Breast epithelium (tissue), 3 donors: Measurements from ENCODE around the gene CAMK2A.

Source experiments
- CTCF ChIP-seq, 3 donors: fragments of 450-650 bp; IDR thresholded peaks; one replicate each; pipeline ENCODE4 v1.5.1; 2016 to 2017; ENCODE audit warnings: antibody characterized with exemption in 3 of 3, mild to moderate bottlenecking in 3 of 3, moderate library complexity in 3 of 3
- POLR2A ChIP-seq: fragments of 450-650 bp; IDR thresholded peaks from one replicate; pipeline ENCODE4 v1.6.1; 2016; ENCODE audit warnings: antibody characterized with exemption, mild to moderate bottlenecking, moderate library complexity
- POLR2AphosphoS5 ChIP-seq, 3 donors: sonication (generic); formaldehyde crosslinking; IDR thresholded peaks; one replicate each; pipeline ENCODE4 v1.6.1; 2017; ENCODE audit warnings: antibody characterized with exemption in 3 of 3

GRCh38 chr5:150236313-150236712 is 53.3 kb downstream of the CAMK2A start:
- no peak for TF ChIP-seq POLR2AphosphoS5 (IDR thresholded peaks at IDR 0.05)
- TF ChIP-seq CTCF (IDR thresholded peaks at IDR 0.05), result no peak
- no peak for TF ChIP-seq POLR2A
